Measurements from ENCODE around the gene LITAFD.

Gene LITAFD

GRCh38 chr16:8931859-8932258 is 49.7 kb downstream of the LITAFD start:
- Histone ChIP-seq H3K9me3 (no peaks in the 10 kb centered on the region), H3K36me3 (peaks cover 30% of the 10 kb centered on the region), H3K4me3 (ENCODE audit: low read depth, low read length) (no peak overlapping the region), H3K4me1 (peaks cover 12% of the 10 kb centered on the region; the same call in 1 of the 2 replicates), H3K27me3 (no peaks in the 10 kb centered on the region)
- TF ChIP-seq CTCF (IDR thresholded peaks at IDR 0.05; ENCODE audit: low read depth, low read length) = no peak
- no peak for DNase-seq

GRCh38 chr16:8934601-8935000 is 52.5 kb downstream of the LITAFD start:
- peaks cover 6% of the 10 kb centered on the region; the same call in 1 of the 2 replicates for H3K4me1 ChIP-seq
- no peak for DNase-seq

More at GRCh38 chr16:8934601-8935000, 52.5 kb downstream of the LITAFD start:
- peaks cover 6% of the 10 kb centered on the region for H3K36me3 ChIP-seq
- H3K4me3 ChIP-seq (ENCODE audit: low read depth, low read length) = no peak overlapping the region
- H3K27me3 ChIP-seq = no peaks in the 10 kb centered on the region
- no peaks in the 10 kb centered on the region for H3K9me3 ChIP-seq
- no peak for TF ChIP-seq CTCF (IDR thresholded peaks at IDR 0.05; ENCODE audit: low read depth, low read length)

Data from BE2C (cell line).